Muscle layer of duodenum (tissue), 2 donors: Measurements from ENCODE around the gene GRAMD1A.
A peak's percentile ranks its signal among the peaks of the same experiment; 100 is the strongest.
"Not testable (repeated sequence)": the region's sequence is repeated elsewhere in the genome, so short reads cannot be mapped to it uniquely, and the experiment has no call there.

Experiments used
- H3K27ac ChIP-seq: one replicate; pipeline ENCODE4 v1.7.0; 2013; ENCODE audit warnings: mild to moderate bottlenecking, low read length
- H3K27me3 ChIP-seq: one replicate; pipeline ENCODE4 v1.7.0; 2013; ENCODE audit warnings: low read depth, mild to moderate bottlenecking, control low read depth, low read length
- H3K36me3 ChIP-seq, 2 donors: one replicate each; pipeline ENCODE4 v1.7.0; 2013; ENCODE audit warnings: low read length in 2 of 2, control low read depth in 1 of 2, mild to moderate bottlenecking in 1 of 2; ENCODE audit not compliant: insufficient read depth in 2 of 2, control insufficient read depth in 1 of 2
- H3K4me1 ChIP-seq, 2 donors: one replicate each; pipeline ENCODE4 v1.7.0; 2013; ENCODE audit warnings: low read length in 2 of 2, mild to moderate bottlenecking in 2 of 2, control low read depth in 1 of 2, moderate library complexity in 1 of 2; ENCODE audit not compliant: insufficient read depth in 2 of 2, control insufficient read depth in 1 of 2
- H3K4me3 ChIP-seq, 2 donors: one replicate each; pipeline ENCODE4 v1.7.0; 2013; ENCODE audit warnings: low read length in 2 of 2, low read depth in 1 of 2, mild to moderate bottlenecking in 1 of 2
- H3K9me3 ChIP-seq, 2 donors: one replicate each; pipeline ENCODE4 v1.7.0; 2013; ENCODE audit warnings: low read length in 2 of 2, control low read depth in 1 of 2, mild to moderate bottlenecking in 1 of 2; ENCODE audit not compliant: control insufficient read depth in 1 of 2
- donor health status: healthy.

Gene GRAMD1A

GRCh38 chr19:34982275-34982674 is 17.8 kb upstream of the GRAMD1A start:
- Histone ChIP-seq H3K4me3 (no peak overlapping the region), H3K36me3 (no peaks in the 10 kb centered on the region), H3K27me3 (no peaks in the 10 kb centered on the region), H3K27ac (no peak overlapping the region), H3K9me3 (no peaks in the 10 kb centered on the region), H3K4me1 (no peaks in the 10 kb centered on the region)

- H3K9me3 ChIP-seq: no peaks in the 10 kb centered on the region
- no peak overlapping the region for H3K27ac ChIP-seq
- H3K36me3 ChIP-seq: no peaks in the 10 kb centered on the region
- no peaks in the 10 kb centered on the region for H3K27me3 ChIP-seq
- no peaks in the 10 kb centered on the region for H3K4me1 ChIP-seq
- no peak overlapping the region for H3K4me3 ChIP-seq
Observed at GRCh38 chr19:34983786-34984185, 16.3 kb upstream of the GRAMD1A start.

- H3K9me3 ChIP-seq: no peaks in the 10 kb centered on the region
- H3K4me1 ChIP-seq: no peaks in the 10 kb centered on the region
- H3K27ac ChIP-seq: no peak overlapping the region
- no peak overlapping the region for H3K4me3 ChIP-seq
- no peaks in the 10 kb centered on the region for H3K27me3 ChIP-seq
- no peaks in the 10 kb centered on the region for H3K36me3 ChIP-seq
Observed at GRCh38 chr19:34984287-34984686, 15.8 kb upstream of the GRAMD1A start.

- no peaks in the 10 kb centered on the region for H3K9me3 ChIP-seq
- no peak overlapping the region for H3K27ac ChIP-seq
- H3K4me3 ChIP-seq: no peak overlapping the region
- no peaks in the 10 kb centered on the region for H3K36me3 ChIP-seq
- no peaks in the 10 kb centered on the region for H3K4me1 ChIP-seq
- no peaks in the 10 kb centered on the region for H3K27me3 ChIP-seq
Observed at GRCh38 chr19:34985249-34986022, 14.7 kb upstream of the GRAMD1A start.

- Histone ChIP-seq H3K36me3 (no peaks in the 10 kb centered on the region), H3K9me3 (no peaks in the 10 kb centered on the region), H3K4me1 (no peaks in the 10 kb centered on the region), H3K4me3 (no peak overlapping the region), H3K27me3 (no peaks in the 10 kb centered on the region), H3K27ac (no peak overlapping the region)
Observed at GRCh38 chr19:34988119-34988518, 12.0 kb upstream of the GRAMD1A start.

GRCh38 chr19:34989298-34989697 is 10.8 kb upstream of the GRAMD1A start:
- no peak overlapping the region for H3K4me3 ChIP-seq

GRCh38 chr19:34990578-34991192 is 9.4 kb upstream of the GRAMD1A start:
- Histone ChIP-seq H3K36me3 (no peaks in the 10 kb centered on the region), H3K4me3 (no peak overlapping the region), H3K27ac (no peak overlapping the region), H3K27me3 (no peaks in the 10 kb centered on the region), H3K4me1 (no peaks in the 10 kb centered on the region), H3K9me3 (no peaks in the 10 kb centered on the region)

More at GRCh38 chr19:34989298-34989697, 10.8 kb upstream of the GRAMD1A start:
- Histone ChIP-seq H3K4me1 (no peaks in the 10 kb centered on the region), H3K27me3 (no peaks in the 10 kb centered on the region), H3K27ac (no peak overlapping the region), H3K36me3 (no peaks in the 10 kb centered on the region), H3K9me3 (no peaks in the 10 kb centered on the region)

- no peaks in the 10 kb centered on the region for H3K9me3 ChIP-seq
- H3K27ac ChIP-seq: no peak overlapping the region
- peaks cover 0 to 3% of the 10 kb centered on the region in 2 donors for H3K4me1 ChIP-seq
- no peaks in the 10 kb centered on the region for H3K36me3 ChIP-seq
- no peaks in the 10 kb centered on the region for H3K27me3 ChIP-seq
- no peak overlapping the region for H3K4me3 ChIP-seq
Observed at GRCh38 chr19:34991542-34992333, 8.4 kb upstream of the GRAMD1A start.

- not testable (repeated sequence) for H3K27me3 ChIP-seq, H3K36me3 ChIP-seq, H3K4me1 ChIP-seq, H3K27ac ChIP-seq, H3K4me3 ChIP-seq, H3K9me3 ChIP-seq
Observed at GRCh38 chr19:34992582-34992981, 7.5 kb upstream of the GRAMD1A start.

GRCh38 chr19:34994286-34994642 is 5.9 kb upstream of the GRAMD1A start:
- Histone ChIP-seq H3K9me3 (no peaks in the 10 kb centered on the region), H3K36me3 (no peaks in the 10 kb centered on the region), H3K4me1 (peaks cover 3 to 21% of the 10 kb centered on the region in 2 donors), H3K27me3 (no peaks in the 10 kb centered on the region), H3K27ac (peak overlapping the region; percentile 31), H3K4me3 (no peak overlapping the region)
